ENCODE results near the gene PEX14.

The PEX14 gene

GRCh38 chr1:10671622-10672342, 197.0 kb downstream of the PEX14 start:
- H3K27ac Mint-ChIP-seq, result peak overlapping the region; percentile 27 to 91 (median 71)
- no peaks in the 10 kb centered on the region for H3K9me3 Mint-ChIP-seq
- TF ChIP-seq CTCF (IDR thresholded peaks at IDR 0.05; ENCODE audit: unreplicated experiment in 3 of 3), result no peak
- peaks cover 36% of the 10 kb centered on the region for H3K27me3 Mint-ChIP-seq (ENCODE audit: low read depth)
- no peaks in the 10 kb centered on the region for H3K36me3 Mint-ChIP-seq (ENCODE audit: low read depth)
- H3K4me3 Mint-ChIP-seq, result peak overlapping the region; percentile 54 to 60 (median 58)
- H3K4me1 Mint-ChIP-seq, result peaks cover 70% of the 10 kb centered on the region

- no peak for TF ChIP-seq CTCF (IDR thresholded peaks at IDR 0.05; ENCODE audit: unreplicated experiment in 3 of 3)
- Mint-ChIP-seq H3K4me1 (peaks cover 70% of the 10 kb centered on the region), H3K9me3 (no peaks in the 10 kb centered on the region), H3K27me3 (ENCODE audit: low read depth) (peaks cover 35% of the 10 kb centered on the region), H3K4me3 (peak overlapping the region; percentile 54 to 60 (median 58)), H3K27ac (peak overlapping the region; percentile 27 to 91 (median 33)), H3K36me3 (ENCODE audit: low read depth) (no peaks in the 10 kb centered on the region)
These were observed 197.7 kb downstream of the PEX14 start for GRCh38 chr1:10672343-10673050.

GRCh38 chr1:10673109-10673711, 198.5 kb downstream of the PEX14 start:
- Mint-ChIP-seq H3K4me3 (peak overlapping the region in 2 of 3 experiments; percentile 51 to 66), H3K36me3 (ENCODE audit: low read depth) (no peaks in the 10 kb centered on the region), H3K27me3 (ENCODE audit: low read depth) (peaks cover 35% of the 10 kb centered on the region), H3K9me3 (no peaks in the 10 kb centered on the region), H3K27ac (peak overlapping the region in 2 of 3 experiments; percentile 86 to 91), H3K4me1 (peaks cover 74% of the 10 kb centered on the region)
- TF ChIP-seq CTCF (IDR thresholded peaks at IDR 0.05; ENCODE audit: unreplicated experiment in 3 of 3), result no peak

- Mint-ChIP-seq H3K4me3 (peak overlapping the region in 1 of 3 experiments; percentile 16), H3K27ac (peak overlapping the region in 1 of 3 experiments; percentile 94), H3K36me3 (ENCODE audit: low read depth) (no peaks in the 10 kb centered on the region), H3K27me3 (ENCODE audit: low read depth) (peaks cover 35% of the 10 kb centered on the region), H3K4me1 (peaks cover 75% of the 10 kb centered on the region), H3K9me3 (no peaks in the 10 kb centered on the region)
- no peak for TF ChIP-seq CTCF (IDR thresholded peaks at IDR 0.05; ENCODE audit: unreplicated experiment in 3 of 3)
These were observed 199.5 kb downstream of the PEX14 start for GRCh38 chr1:10674222-10674621.

GRCh38 chr1:10674700-10675609, 200.2 kb downstream of the PEX14 start:
- Mint-ChIP-seq H3K27me3 (ENCODE audit: low read depth) (peaks cover 42% of the 10 kb centered on the region), H3K9me3 (no peaks in the 10 kb centered on the region), H3K4me1 (peaks cover 80% of the 10 kb centered on the region), H3K4me3 (peak overlapping the region in 1 of 3 experiments; percentile 15), H3K36me3 (ENCODE audit: low read depth) (no peaks in the 10 kb centered on the region), H3K27ac (peak overlapping the region; percentile 90 to 94 (median 91))
- no peak for TF ChIP-seq CTCF (IDR thresholded peaks at IDR 0.05; ENCODE audit: unreplicated experiment in 3 of 3)
